Prostate gland (tissue), 2 donors: Measurements from ENCODE around the gene ARHGAP21.

Source experiments
- POLR2A ChIP-seq: fragments of 450-650 bp; IDR thresholded peaks from one replicate; pipeline ENCODE4 v1.6.1; 2016; ENCODE audit warnings: antibody characterized with exemption, mild to moderate bottlenecking
- TF ChIP-seq, protein P1 (sequence below), 4 experiments: fragments of 200-600 bp in 2 of 4; fragments of 450-650 bp in 2 of 4; sonication (generic) in 2 of 4; IDR thresholded peaks; 1 replicate in 3 of 4; 2 replicates in 1 of 4; pipeline ENCODE4 v1.5.1; 2016 to 2019; ENCODE audit warnings: antibody characterized with exemption in 4 of 4, mild to moderate bottlenecking in 2 of 4, moderate library complexity in 2 of 4

DNA sequence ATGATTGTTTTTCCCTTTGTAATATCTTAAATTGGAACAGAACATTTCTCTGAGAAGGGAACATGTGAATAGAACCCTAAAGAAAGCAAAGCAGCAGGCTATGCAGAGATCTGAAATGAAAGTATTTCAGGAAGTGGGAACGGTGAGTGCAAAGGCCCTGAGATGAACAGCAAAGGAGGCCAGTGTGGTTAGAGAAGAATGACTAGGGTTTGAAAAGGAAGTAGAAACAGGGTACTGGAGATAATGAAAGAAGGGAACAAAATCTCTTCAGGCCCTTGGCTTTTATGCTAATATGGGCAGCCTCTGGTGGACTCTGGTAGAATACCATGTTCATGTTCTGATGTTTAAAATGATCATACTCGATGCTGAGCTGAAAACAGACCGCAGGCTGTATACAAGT is 22.2 kb downstream of the ARHGAP21 start:
- TF ChIP-seq, protein P1, sequence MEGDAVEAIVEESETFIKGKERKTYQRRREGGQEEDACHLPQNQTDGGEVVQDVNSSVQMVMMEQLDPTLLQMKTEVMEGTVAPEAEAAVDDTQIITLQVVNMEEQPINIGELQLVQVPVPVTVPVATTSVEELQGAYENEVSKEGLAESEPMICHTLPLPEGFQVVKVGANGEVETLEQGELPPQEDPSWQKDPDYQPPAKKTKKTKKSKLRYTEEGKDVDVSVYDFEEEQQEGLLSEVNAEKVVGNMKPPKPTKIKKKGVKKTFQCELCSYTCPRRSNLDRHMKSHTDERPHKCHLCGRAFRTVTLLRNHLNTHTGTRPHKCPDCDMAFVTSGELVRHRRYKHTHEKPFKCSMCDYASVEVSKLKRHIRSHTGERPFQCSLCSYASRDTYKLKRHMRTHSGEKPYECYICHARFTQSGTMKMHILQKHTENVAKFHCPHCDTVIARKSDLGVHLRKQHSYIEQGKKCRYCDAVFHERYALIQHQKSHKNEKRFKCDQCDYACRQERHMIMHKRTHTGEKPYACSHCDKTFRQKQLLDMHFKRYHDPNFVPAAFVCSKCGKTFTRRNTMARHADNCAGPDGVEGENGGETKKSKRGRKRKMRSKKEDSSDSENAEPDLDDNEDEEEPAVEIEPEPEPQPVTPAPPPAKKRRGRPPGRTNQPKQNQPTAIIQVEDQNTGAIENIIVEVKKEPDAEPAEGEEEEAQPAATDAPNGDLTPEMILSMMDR (IDR thresholded peaks at IDR 0.05) = no peak
- TF ChIP-seq POLR2A = no peak
